ENCODE measurements around the gene COX19.
A peak's percentile ranks its signal among the peaks of the same experiment; 100 is the strongest.

The COX19 gene

GRCh38 chr7:934469-935163 lies 40.7 kb downstream of the COX19 start:
- TF ChIP-seq CTCF (IDR thresholded peaks at IDR 0.05; ENCODE audit: low read depth, low read length) (no peak), EZH2phosphoT487 (IDR thresholded peaks at IDR 0.05; ENCODE audit: low read depth) (no peak)
- H3K79me2 ChIP-seq (ENCODE audit: low read length): no peaks in the 10 kb centered on the region
- H3K4me3 ChIP-seq (ENCODE audit: low read length): peak overlapping the region; percentile 72
- peak overlapping the region; percentile 17; the same call in 1 of the 2 replicates for H3K9ac ChIP-seq (ENCODE audit: low read length)
- peaks cover 28% of the 10 kb centered on the region for H3K4me1 ChIP-seq (ENCODE audit: low read length)
- no peaks in the 10 kb centered on the region for H3K36me3 ChIP-seq (replicated peaks; ENCODE audit: low read depth, low read length)
- peak overlapping the region; percentile 91 for H3K4me2 ChIP-seq (ENCODE audit: low read length)
- H2AFZ ChIP-seq (ENCODE audit: low read depth, low read length): no peak overlapping the region
- no peak overlapping the region for H3K27ac ChIP-seq (ENCODE audit: low read length)
- H3K27me3 ChIP-seq (ENCODE audit: low read depth, low read length): peaks cover under 1% of the 10 kb centered on the region; the same call in 1 of the 2 replicates
- H4K20me1 ChIP-seq (ENCODE audit: insufficient read depth, low read length): no peaks in the 10 kb centered on the region
- no peaks in the 10 kb centered on the region for H3K9me3 ChIP-seq (ENCODE audit: insufficient read depth, low read length)

GRCh38 chr7:932651-932975 lies 42.7 kb downstream of the COX19 start:
- H3K79me2 ChIP-seq (ENCODE audit: low read length): no peaks in the 10 kb centered on the region
- no peak for TF ChIP-seq CTCF (IDR thresholded peaks at IDR 0.05; ENCODE audit: low read depth, low read length)
- TF ChIP-seq EZH2phosphoT487 (IDR thresholded peaks at IDR 0.05; ENCODE audit: low read depth): no peak
- H2AFZ ChIP-seq (ENCODE audit: low read depth, low read length): no peak overlapping the region
- H3K27ac ChIP-seq (ENCODE audit: low read length): no peak overlapping the region
- H4K20me1 ChIP-seq (ENCODE audit: insufficient read depth, low read length): no peaks in the 10 kb centered on the region
- no peaks in the 10 kb centered on the region for H3K36me3 ChIP-seq (replicated peaks; ENCODE audit: low read depth, low read length)
- H3K27me3 ChIP-seq (ENCODE audit: low read depth, low read length): peaks cover 11% of the 10 kb centered on the region; the same call in 1 of the 2 replicates
- no peaks in the 10 kb centered on the region for H3K9me3 ChIP-seq (ENCODE audit: insufficient read depth, low read length)
- no peak overlapping the region for H3K4me2 ChIP-seq (ENCODE audit: low read length)
- no peak overlapping the region for H3K9ac ChIP-seq (ENCODE audit: low read length)
- H3K4me1 ChIP-seq (ENCODE audit: low read length): peaks cover 32% of the 10 kb centered on the region
- H3K4me3 ChIP-seq (ENCODE audit: low read length): no peak overlapping the region

GRCh38 chr7:931871-932650 lies 43.3 kb downstream of the COX19 start:
- Histone ChIP-seq H4K20me1 (ENCODE audit: insufficient read depth, low read length) (no peaks in the 10 kb centered on the region), H3K4me1 (ENCODE audit: low read length) (peaks cover 36% of the 10 kb centered on the region), H3K27ac (ENCODE audit: low read length) (no peak overlapping the region), H3K27me3 (ENCODE audit: low read depth, low read length) (peaks cover 15% of the 10 kb centered on the region), H3K9ac (ENCODE audit: low read length) (no peak overlapping the region), H3K4me2 (ENCODE audit: low read length) (no peak overlapping the region), H3K79me2 (ENCODE audit: low read length) (no peaks in the 10 kb centered on the region), H3K36me3 (replicated peaks; ENCODE audit: low read depth, low read length) (no peaks in the 10 kb centered on the region), H2AFZ (ENCODE audit: low read depth, low read length) (no peak overlapping the region), H3K9me3 (ENCODE audit: insufficient read depth, low read length) (no peaks in the 10 kb centered on the region), H3K4me3 (ENCODE audit: low read length) (no peak overlapping the region)
- TF ChIP-seq EZH2phosphoT487 (IDR thresholded peaks at IDR 0.05; ENCODE audit: low read depth) (no peak), CTCF (IDR thresholded peaks at IDR 0.05; ENCODE audit: low read depth, low read length) (no peak)

DNA sequence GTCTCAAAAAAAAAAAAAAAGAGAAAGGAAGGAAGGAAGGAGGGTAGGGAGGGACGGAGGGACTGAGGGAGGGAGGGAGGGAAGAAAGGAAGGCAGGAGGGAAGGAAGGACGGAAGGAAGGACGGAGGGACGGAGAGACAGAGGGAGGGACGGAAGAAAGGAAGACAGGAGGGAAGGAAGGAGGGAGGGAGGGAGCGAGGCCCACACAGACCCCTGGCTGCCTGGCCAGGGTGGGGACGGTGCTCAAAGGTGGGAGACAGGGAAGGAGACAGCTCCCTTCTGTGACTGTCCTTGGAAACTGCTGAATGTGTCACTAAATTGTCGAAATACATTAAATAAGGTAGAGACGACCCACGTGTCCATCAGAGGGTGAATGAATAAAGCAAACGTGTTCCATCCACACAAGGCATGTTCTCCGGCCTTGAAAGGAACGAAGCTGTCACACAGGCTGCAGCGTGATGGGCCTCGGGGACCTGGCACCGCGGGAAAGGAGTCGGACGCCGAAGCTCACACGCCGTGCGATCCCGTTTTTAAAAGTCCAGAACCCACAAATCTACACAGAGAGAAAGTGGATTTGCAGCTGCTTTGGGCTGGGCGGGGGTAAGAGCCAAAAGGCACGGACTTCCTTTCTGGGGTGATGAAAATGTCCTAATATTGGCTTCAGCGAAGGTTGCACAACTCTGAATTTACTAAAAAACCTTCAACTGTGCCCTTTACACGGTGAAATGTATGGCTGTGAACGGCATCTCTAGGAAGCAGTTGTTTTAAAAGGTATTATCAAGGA lies 44.2 kb downstream of the COX19 start:
- Histone ChIP-seq H3K79me2 (ENCODE audit: low read length) (no peaks in the 10 kb centered on the region), H2AFZ (ENCODE audit: low read depth, low read length) (no peak overlapping the region), H4K20me1 (ENCODE audit: insufficient read depth, low read length) (no peaks in the 10 kb centered on the region), H3K4me1 (ENCODE audit: low read length) (peaks cover 37% of the 10 kb centered on the region), H3K4me3 (ENCODE audit: low read length) (no peak overlapping the region), H3K4me2 (ENCODE audit: low read length) (no peak overlapping the region), H3K27me3 (ENCODE audit: low read depth, low read length) (peaks cover 24% of the 10 kb centered on the region), H3K9me3 (ENCODE audit: insufficient read depth, low read length) (no peaks in the 10 kb centered on the region), H3K9ac (ENCODE audit: low read length) (no peak overlapping the region), H3K36me3 (replicated peaks; ENCODE audit: low read depth, low read length) (no peaks in the 10 kb centered on the region), H3K27ac (ENCODE audit: low read length) (no peak overlapping the region)
- TF ChIP-seq EZH2phosphoT487 (IDR thresholded peaks at IDR 0.05; ENCODE audit: low read depth) (no peak), CTCF (IDR thresholded peaks at IDR 0.05; ENCODE audit: low read depth, low read length) (no peak)

All from OCI-LY3 (cell line).